Measurements from ENCODE around the gene MYO5B. TPM values are rescaled to one million over a fixed set of nuclear protein-coding genes. Genes with fewer than 3 reads are reported as not detected.

The MYO5B gene
- total RNA-seq, 1 donor from 2014 or later, result 6.7 TPM

DNA sequence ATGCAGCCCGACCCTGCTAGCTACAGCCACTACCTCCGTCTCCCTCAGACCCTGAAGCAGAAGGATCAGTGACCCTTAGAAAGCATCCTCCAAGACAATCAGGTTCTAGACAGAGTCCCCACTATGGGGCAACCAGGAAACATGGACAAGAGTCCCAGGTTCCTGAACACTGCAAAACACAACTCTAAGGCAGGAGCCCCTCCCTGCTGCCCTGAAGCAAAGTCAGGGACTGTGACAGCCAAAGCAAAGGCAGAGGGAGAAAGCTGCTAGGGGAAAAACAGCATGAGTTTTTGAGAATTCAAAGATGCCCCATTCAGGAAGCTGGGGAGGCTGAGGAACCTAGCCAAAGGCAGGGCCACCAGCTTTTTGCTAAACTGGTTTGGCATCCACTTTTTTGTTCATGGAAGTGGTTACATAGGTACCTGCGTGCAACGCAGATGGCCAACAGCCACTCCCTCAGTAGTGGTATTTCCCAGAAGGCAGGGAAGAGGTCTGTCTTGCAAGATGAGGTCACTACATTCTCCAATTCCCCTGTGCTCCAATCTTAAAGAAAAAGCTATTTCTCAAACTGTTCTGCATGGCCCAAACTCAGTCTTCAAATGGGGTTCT is 33.2 kb downstream of the MYO5B start:
- peaks cover 31% of the 10 kb centered on the region for H3K4me1 Mint-ChIP-seq

GRCh38 chr18:50159654-50160046 is 35.3 kb downstream of the MYO5B start:
- H3F3A ChIP-seq (ENCODE audit: low read depth), result no peaks in the 10 kb centered on the region
- Mint-ChIP-seq H3K9me3 (no peaks in the 10 kb centered on the region), H3K36me3 (no peaks in the 10 kb centered on the region), H3K4me3 (no peak overlapping the region), H3K27ac (peak overlapping the region; percentile 74), H3K4me1 (peaks cover 31% of the 10 kb centered on the region), H3K27me3 (ENCODE audit: insufficient read depth, low read depth) (peaks cover 5% of the 10 kb centered on the region)
- no peak for DNase-seq (ENCODE audit: low spot score)
- no peak for TF ChIP-seq EZH2 (IDR thresholded peaks at IDR 0.05)
- TF ChIP-seq, protein P1, sequence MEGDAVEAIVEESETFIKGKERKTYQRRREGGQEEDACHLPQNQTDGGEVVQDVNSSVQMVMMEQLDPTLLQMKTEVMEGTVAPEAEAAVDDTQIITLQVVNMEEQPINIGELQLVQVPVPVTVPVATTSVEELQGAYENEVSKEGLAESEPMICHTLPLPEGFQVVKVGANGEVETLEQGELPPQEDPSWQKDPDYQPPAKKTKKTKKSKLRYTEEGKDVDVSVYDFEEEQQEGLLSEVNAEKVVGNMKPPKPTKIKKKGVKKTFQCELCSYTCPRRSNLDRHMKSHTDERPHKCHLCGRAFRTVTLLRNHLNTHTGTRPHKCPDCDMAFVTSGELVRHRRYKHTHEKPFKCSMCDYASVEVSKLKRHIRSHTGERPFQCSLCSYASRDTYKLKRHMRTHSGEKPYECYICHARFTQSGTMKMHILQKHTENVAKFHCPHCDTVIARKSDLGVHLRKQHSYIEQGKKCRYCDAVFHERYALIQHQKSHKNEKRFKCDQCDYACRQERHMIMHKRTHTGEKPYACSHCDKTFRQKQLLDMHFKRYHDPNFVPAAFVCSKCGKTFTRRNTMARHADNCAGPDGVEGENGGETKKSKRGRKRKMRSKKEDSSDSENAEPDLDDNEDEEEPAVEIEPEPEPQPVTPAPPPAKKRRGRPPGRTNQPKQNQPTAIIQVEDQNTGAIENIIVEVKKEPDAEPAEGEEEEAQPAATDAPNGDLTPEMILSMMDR (IDR thresholded peaks at IDR 0.05), result no peak
- no peak for TF ChIP-seq EZH2phosphoT487 (IDR thresholded peaks at IDR 0.05)
- H3K9me3 ChIP-seq (ENCODE audit: low read depth), result no peaks in the 10 kb centered on the region
- no peak overlapping the region for H3K4me2 ChIP-seq
- no peaks in the 10 kb centered on the region for H3K79me2 ChIP-seq (ENCODE audit: low read depth)
- H3K27me3 ChIP-seq, result no peaks in the 10 kb centered on the region
- H3K9ac ChIP-seq, result no peak overlapping the region
- H3K36me3 ChIP-seq, result no peaks in the 10 kb centered on the region
- H3K4me3 ChIP-seq, result no peak overlapping the region
- no peaks in the 10 kb centered on the region for H4K20me1 ChIP-seq (ENCODE audit: low read depth)
- peaks cover 29% of the 10 kb centered on the region for H3K4me1 ChIP-seq
- H2AFZ ChIP-seq (replicated peaks), result no peak overlapping the region
- H3K27ac ChIP-seq, result no peak overlapping the region

More for the DNA sequence above, 33.2 kb downstream of the MYO5B start:
- Mint-ChIP-seq H3K4me3 (no peak overlapping the region), H3K27me3 (ENCODE audit: insufficient read depth, low read depth) (peaks cover 5% of the 10 kb centered on the region), H3K36me3 (no peaks in the 10 kb centered on the region), H3K27ac (no peak overlapping the region), H3K9me3 (no peaks in the 10 kb centered on the region)
- H3K4me3 ChIP-seq, result no peak overlapping the region
- H3K27me3 ChIP-seq, result no peaks in the 10 kb centered on the region
- no peaks in the 10 kb centered on the region for H4K20me1 ChIP-seq (ENCODE audit: low read depth)
- TF ChIP-seq EZH2phosphoT487 (IDR thresholded peaks at IDR 0.05), result no peak
- H3K9me3 ChIP-seq (ENCODE audit: low read depth), result no peaks in the 10 kb centered on the region
- H3K9ac ChIP-seq, result no peak overlapping the region
- H2AFZ ChIP-seq (replicated peaks), result no peak overlapping the region
- H3K27ac ChIP-seq, result no peak overlapping the region
- H3F3A ChIP-seq (ENCODE audit: low read depth), result no peaks in the 10 kb centered on the region
- H3K36me3 ChIP-seq, result no peaks in the 10 kb centered on the region
- no peak overlapping the region for H3K4me2 ChIP-seq
- H3K79me2 ChIP-seq (ENCODE audit: low read depth), result no peaks in the 10 kb centered on the region
- peaks cover 34% of the 10 kb centered on the region for H3K4me1 ChIP-seq
- no peak for DNase-seq (ENCODE audit: low spot score)

DNA sequence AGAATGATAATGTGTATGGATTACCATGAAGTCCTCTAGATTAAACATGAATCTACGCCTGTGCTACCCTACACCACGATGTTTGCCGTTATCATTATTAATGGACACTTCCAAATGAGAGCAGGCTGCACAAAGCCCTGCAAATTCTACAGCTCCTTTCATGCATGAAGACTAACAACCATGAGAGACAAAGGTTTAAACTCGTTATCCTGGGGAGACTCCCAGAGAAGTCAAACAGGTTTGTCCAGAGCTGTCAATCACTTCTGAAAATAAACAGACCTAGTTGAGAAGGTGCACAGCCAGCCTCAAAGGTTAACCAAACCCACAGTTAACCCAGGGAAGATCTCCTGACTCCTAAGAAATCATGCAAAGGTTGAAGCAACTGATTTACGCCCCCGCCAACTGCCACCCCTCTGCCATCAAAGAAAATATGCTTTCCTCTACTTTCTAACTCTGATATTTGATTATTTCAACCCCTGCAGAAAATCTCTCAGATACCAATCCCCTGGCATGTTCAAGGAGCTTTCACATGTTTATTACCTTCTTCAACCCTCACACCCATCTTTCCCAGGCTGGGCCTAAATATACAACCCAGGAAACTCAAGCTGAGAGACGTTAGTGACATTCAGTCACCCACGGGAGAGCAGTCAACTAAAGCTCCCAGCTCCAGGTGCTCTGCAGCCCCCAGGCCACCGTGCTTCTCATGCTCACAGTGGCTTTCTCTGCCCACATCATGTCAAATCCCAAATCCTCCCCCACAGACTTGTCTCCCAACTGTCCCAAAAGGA is 35.9 kb downstream of the MYO5B start:
- H2AFZ ChIP-seq (replicated peaks), result no peak overlapping the region
- no peaks in the 10 kb centered on the region for H4K20me1 ChIP-seq (ENCODE audit: low read depth)
- H3K4me1 ChIP-seq, result peaks cover 29% of the 10 kb centered on the region
- H3K27ac ChIP-seq, result no peak overlapping the region
- no peak overlapping the region for H3K9ac ChIP-seq
- peaks cover 31% of the 10 kb centered on the region for H3K4me1 Mint-ChIP-seq
- H3K27me3 ChIP-seq, result no peaks in the 10 kb centered on the region
- H3F3A ChIP-seq (ENCODE audit: low read depth), result no peaks in the 10 kb centered on the region
- H3K9me3 Mint-ChIP-seq, result no peaks in the 10 kb centered on the region
- H3K36me3 ChIP-seq, result no peaks in the 10 kb centered on the region
- peak overlapping the region; percentile 74 for H3K27ac Mint-ChIP-seq
- H3K79me2 ChIP-seq (ENCODE audit: low read depth), result no peaks in the 10 kb centered on the region
- no peak overlapping the region for H3K4me3 ChIP-seq
- H3K4me3 Mint-ChIP-seq, result no peak overlapping the region
- DNase-seq (ENCODE audit: low spot score), result peak; percentile 55
- H3K9me3 ChIP-seq (ENCODE audit: low read depth), result no peaks in the 10 kb centered on the region
- TF ChIP-seq EZH2phosphoT487 (IDR thresholded peaks at IDR 0.05), result no peak
- TF ChIP-seq, protein P1 (IDR thresholded peaks at IDR 0.05), result no peak
- no peak for TF ChIP-seq EZH2 (IDR thresholded peaks at IDR 0.05)
- H3K4me2 ChIP-seq, result peak overlapping the region; percentile 55
- peaks cover 5% of the 10 kb centered on the region for H3K27me3 Mint-ChIP-seq (ENCODE audit: insufficient read depth, low read depth)
- H3K36me3 Mint-ChIP-seq, result no peaks in the 10 kb centered on the region

DNA sequence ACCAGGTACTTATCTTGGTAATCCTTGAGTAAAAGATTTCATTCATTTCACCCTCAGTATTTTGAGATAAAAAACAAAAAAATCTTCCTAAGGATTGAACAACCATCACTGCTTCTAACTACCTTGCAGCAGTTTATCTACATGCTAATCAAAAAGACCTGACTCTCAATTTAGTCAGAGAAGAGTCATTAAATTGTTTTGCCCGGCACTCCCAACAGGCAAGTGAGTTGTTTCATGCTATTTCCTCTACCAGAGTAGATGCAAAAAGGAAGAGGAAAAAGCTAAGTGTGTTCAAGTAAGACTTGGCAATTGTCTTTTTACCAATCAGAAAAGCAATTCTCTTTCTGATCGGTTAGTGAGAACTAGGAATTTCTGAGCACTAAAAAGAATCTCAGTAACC is 39.5 kb downstream of the MYO5B start:
- H2AFZ ChIP-seq (replicated peaks), result no peak overlapping the region
- H3K4me3 Mint-ChIP-seq, result no peak overlapping the region
- no peaks in the 10 kb centered on the region for H3K79me2 ChIP-seq (ENCODE audit: low read depth)
- H3K27ac Mint-ChIP-seq, result no peak overlapping the region
- H3K4me2 ChIP-seq, result no peak overlapping the region
- no peak for DNase-seq (ENCODE audit: low spot score)
- TF ChIP-seq EZH2phosphoT487 (IDR thresholded peaks at IDR 0.05), result no peak
- TF ChIP-seq, protein P1 (IDR thresholded peaks at IDR 0.05), result no peak
- no peak for TF ChIP-seq EZH2 (IDR thresholded peaks at IDR 0.05)
- H3K27me3 ChIP-seq, result no peaks in the 10 kb centered on the region
- peaks cover 17% of the 10 kb centered on the region for H3K4me1 Mint-ChIP-seq
- no peak overlapping the region for H3K9ac ChIP-seq
- H3F3A ChIP-seq (ENCODE audit: low read depth), result no peaks in the 10 kb centered on the region
- no peaks in the 10 kb centered on the region for H3K9me3 Mint-ChIP-seq
- no peaks in the 10 kb centered on the region for H3K36me3 Mint-ChIP-seq
- H3K27ac ChIP-seq, result no peak overlapping the region
- H3K4me3 ChIP-seq, result no peak overlapping the region
- no peaks in the 10 kb centered on the region for H3K36me3 ChIP-seq
- H4K20me1 ChIP-seq (ENCODE audit: low read depth), result no peaks in the 10 kb centered on the region
- no peaks in the 10 kb centered on the region for H3K9me3 ChIP-seq (ENCODE audit: low read depth)
- H3K4me1 ChIP-seq, result peaks cover 14% of the 10 kb centered on the region
- H3K27me3 Mint-ChIP-seq (ENCODE audit: insufficient read depth, low read depth), result peaks cover 5% of the 10 kb centered on the region
